B cell (primary cell): ENCODE measurements around the gene NINJ2. TPM values are rescaled to one million over a fixed set of nuclear protein-coding genes. Genes with fewer than 3 reads are reported as not detected.
A peak's percentile ranks its signal among the peaks of the same experiment; 100 is the strongest.

Experiments used
- ATAC-seq: fragments of 200-7000 bp; cut with Tn5 transposase; one replicate; pipeline ENCODE4 v1.10.0; 2021; ENCODE audit warnings: low read depth, mild to moderate bottlenecking, moderate number of reproducible peaks, moderate library complexity
- CTCF ChIA-PET: fragments of 350-600 bp; sonication (Branson Sonifier 250); formaldehyde crosslinking; loops from one replicate; lab custom pipeline; 2021; ENCODE audit warnings: antibody characterized with exemption, inconsistent platforms; lab: Charles Lee
- POLR2A ChIA-PET: fragments of 350-600 bp; sonication (Branson Sonifier 250); formaldehyde crosslinking; loops from one replicate; lab custom pipeline; 2021; ENCODE audit warnings: antibody characterized with exemption; lab: Charles Lee
- DNase-seq: peaks from one replicate; pipeline ENCODE4 v3.0.0; 2013
- H2AFZ ChIP-seq: 2 replicates; pipeline ENCODE4 v1.6.1; 2012; ENCODE audit warnings: mild to moderate bottlenecking, low read depth, low read length; ENCODE audit not compliant: insufficient read depth, poor library complexity, severe bottlenecking
- H3K27ac ChIP-seq, 2 donors: 1 replicate in 1 of 2; 2 replicates in 1 of 2; pipeline ENCODE4 v1.5.1; 2012 to 2013; ENCODE audit warnings: low read length in 2 of 2, mild to moderate bottlenecking in 2 of 2, moderate library complexity in 1 of 2
- H3K27me3 ChIP-seq, 4 experiments: fragments of 200-600 bp in 1 of 4; sonication (generic) in 1 of 4; replicated peaks in 1 of 4; 1 replicate in 2 of 4; 2 replicates in 2 of 4; pipeline versions ENCODE4 v1.6.1 to v1.7.0; 2013 to 2016; ENCODE audit warnings: low read length in 3 of 4, mild to moderate bottlenecking in 2 of 4, mixed read lengths in 1 of 4, moderate library complexity in 1 of 4; ENCODE audit not compliant: insufficient read depth in 4 of 4, control insufficient read depth in 3 of 4; ENCODE audit errors: control extremely low read depth in 1 of 4
- H3K36me3 ChIP-seq, 2 experiments: replicated peaks in 1 of 2; 1 replicate in 1 of 2; 2 replicates in 1 of 2; pipeline versions ENCODE4 v1.6.1 to v1.7.1; 2013; ENCODE audit warnings: low read length in 1 of 2; ENCODE audit not compliant: insufficient read depth in 2 of 2, control insufficient read depth in 1 of 2; ENCODE audit errors: control extremely low read depth in 1 of 2, extremely low read depth in 1 of 2
- H3K4me1 ChIP-seq, 2 donors: fragments of 200-600 bp in 1 of 2; sonication (generic) in 1 of 2; 1 replicate in 1 of 2; 2 replicates in 1 of 2; pipeline versions ENCODE4 v1.5.1 to v1.6.1; 2013 to 2017; ENCODE audit warnings: low read length in 2 of 2; ENCODE audit not compliant: control insufficient read depth in 2 of 2, insufficient read depth in 2 of 2
- H3K4me2 ChIP-seq: replicated peaks from 2 replicates; pipeline ENCODE3; 2012; ENCODE audit warnings: mild to moderate bottlenecking, low read depth, low read length; ENCODE audit not compliant: poor library complexity, severe bottlenecking
- H3K4me3 ChIP-seq, 5 experiments: fragments of 200-600 bp in 1 of 5; sonication (generic) in 1 of 5; 1 replicate in 3 of 5; 2 replicates in 2 of 5; pipeline versions ENCODE4 v1.5.1 to v1.7.0; 2011 to 2016; ENCODE audit warnings: low read length in 4 of 5, mild to moderate bottlenecking in 4 of 5, low read depth in 2 of 5, control low read depth in 1 of 5, moderate library complexity in 1 of 5; ENCODE audit not compliant: insufficient read depth in 1 of 5; ENCODE audit errors: control extremely low read depth in 1 of 5, extremely low read depth in 1 of 5
- H3K79me2 ChIP-seq: fragments of 200-600 bp; sonication (generic); one replicate; pipeline ENCODE4 v1.6.0; 2016; ENCODE audit warnings: low read length; ENCODE audit not compliant: control insufficient read depth, insufficient read depth
- H3K9ac ChIP-seq: fragments of 200-600 bp; sonication (generic); 2 replicates; pipeline ENCODE4 v1.6.1; 2017; ENCODE audit warnings: mild to moderate bottlenecking, low read length, moderate library complexity
- H3K9me3 ChIP-seq, 3 donors: one replicate each; pipeline versions ENCODE4 v1.6.1 to v1.7.1; 2013; ENCODE audit warnings: low read length in 2 of 3; ENCODE audit not compliant: control insufficient read depth in 2 of 3, insufficient read depth in 1 of 3; ENCODE audit errors: control extremely low read depth in 1 of 3
- H4K20me1 ChIP-seq: 2 replicates; pipeline ENCODE4 v1.6.0; 2012; ENCODE audit warnings: mild to moderate bottlenecking, low read length; ENCODE audit not compliant: insufficient read depth, control insufficient read depth, poor library complexity, severe bottlenecking
- H3K27ac Mint-ChIP-seq: one replicate; pipeline ENCODE4 v1.8.0; 2021; ENCODE audit warnings: mixed read lengths
- H3K27me3 Mint-ChIP-seq: one replicate; pipeline ENCODE4 v1.8.0; 2021; ENCODE audit warnings: mixed read lengths
- H3K4me1 Mint-ChIP-seq: one replicate; pipeline ENCODE4 v1.8.0; 2021; ENCODE audit warnings: mixed read lengths
- H3K4me3 Mint-ChIP-seq: one replicate; pipeline ENCODE4 v1.8.0; 2021; ENCODE audit warnings: mixed read lengths
- H3K9me3 Mint-ChIP-seq: one replicate; pipeline ENCODE4 v1.8.0; 2022; ENCODE audit warnings: mixed read lengths; ENCODE audit not compliant: insufficient read depth
- EZH2 ChIP-seq: IDR thresholded peaks from 2 replicates; pipeline ENCODE4 v1.6.1; 2012; ENCODE audit warnings: borderline replicate concordance, low read depth, mild to moderate bottlenecking, moderate library complexity, low read length; ENCODE audit not compliant: insufficient read depth, poor library complexity, severe bottlenecking
- WGBS: methylation state at CpG from one replicate; pipeline ENCODE4 v1.1.5; 2013; ENCODE audit warnings: missing lambda C conversion rate; ENCODE audit not compliant: insufficient coverage; 5-methylcytosine and 5-hydroxymethylcytosine counted together
- intact Hi-C: fragments of 100-400 bp; cut with micrococcal nuclease; formaldehyde crosslinking; loops from one replicate; pipeline ENCODE4 v1.10.0; 2022
- polyA plus RNA-seq: library from polyadenylated mRNA; depleted of rRNA; stranded (reverse); fragments of >200 nt; gene quantifications from 2 replicates; pipeline ENCODE4 v1.2.3, GENCODE V29; 2012
- total RNA-seq, 2 donors: library from RNA; stranded (reverse); fragments of 120-200 nt in 1 of 2; gene quantifications; 1 replicate in 1 of 2; 2 replicates in 1 of 2; pipeline versions ENCODE4 v1.2.3 to v1.2.4, GENCODE V29; 2013 to 2022
- TF ChIP-seq, protein P1 (sequence below): fragments of 200-600 bp; IDR thresholded peaks from one replicate; pipeline ENCODE4 v1.8.0; 2022; ENCODE audit warnings: antibody characterized with exemption, mild to moderate bottlenecking

Gene NINJ2
- total and polyA plus RNA-seq, 2 donors (not counting 1 experiment from before 2014, with no cell fraction given), result 2.9 to 10.2 TPM

DNA sequence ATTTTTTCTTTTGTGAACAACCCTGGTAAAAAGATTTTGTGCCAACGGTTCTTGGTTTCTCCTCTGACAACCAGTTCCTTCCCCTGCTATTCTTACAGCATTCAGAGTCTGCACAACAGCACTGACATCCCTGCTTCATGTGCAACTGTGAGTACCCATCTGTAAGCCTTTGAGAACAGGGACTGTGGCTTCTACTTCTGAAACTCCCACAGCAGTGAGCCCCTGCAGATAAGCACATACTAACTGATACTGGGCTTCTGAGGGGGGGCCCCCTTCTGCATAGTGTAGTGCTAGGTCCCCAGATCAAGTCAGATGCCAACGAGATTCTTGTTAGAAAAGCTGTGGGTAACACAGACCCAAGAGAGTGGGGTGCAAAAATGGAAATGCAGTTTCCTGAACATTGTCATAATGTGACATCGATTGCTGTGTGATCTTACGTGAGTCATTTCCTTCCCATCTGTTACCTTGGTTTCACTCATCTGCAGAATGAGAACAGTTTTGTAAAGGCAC lies 11.1 kb upstream of the NINJ2 start:
- peak overlapping the region; percentile 62 for H3K4me2 ChIP-seq
- H4K20me1 ChIP-seq, result no peaks in the 10 kb centered on the region
- DNase-seq (peak; percentile 71), ATAC-seq (peak; percentile 74)
- H2AFZ ChIP-seq, result peak overlapping the region; percentile 46
- peaks cover 26 to 39% of the 10 kb centered on the region in 2 donors for H3K4me1 ChIP-seq
- WGBS, result 0% methylated on average over 2 of the region's 4 CpGs
- CTCF ChIA-PET, result interaction anchor here (1.0 to 3.2 kb wide), 3 partner anchors 78 to 142 kb away, joined by 3 to 17 read pairs (median 3); partner anchors contain the start of gene WNK1
- Mint-ChIP-seq H3K27me3 (no peaks in the 10 kb centered on the region), H3K9me3 (no peaks in the 10 kb centered on the region), H3K4me3 (peak overlapping the region; percentile 87), H3K27ac (peak overlapping the region; percentile 90), H3K4me1 (peaks cover 45% of the 10 kb centered on the region)
- H3K27me3 ChIP-seq, result no peaks in the 10 kb centered on the region
- POLR2A ChIA-PET, result interaction anchor here (0.7 to 1.6 kb wide), 3 partner anchors 11 to 78 kb away, joined by 3 to 10 read pairs (median 3); partner anchors contain the start of gene WNK1
- TF ChIP-seq, protein P1, sequence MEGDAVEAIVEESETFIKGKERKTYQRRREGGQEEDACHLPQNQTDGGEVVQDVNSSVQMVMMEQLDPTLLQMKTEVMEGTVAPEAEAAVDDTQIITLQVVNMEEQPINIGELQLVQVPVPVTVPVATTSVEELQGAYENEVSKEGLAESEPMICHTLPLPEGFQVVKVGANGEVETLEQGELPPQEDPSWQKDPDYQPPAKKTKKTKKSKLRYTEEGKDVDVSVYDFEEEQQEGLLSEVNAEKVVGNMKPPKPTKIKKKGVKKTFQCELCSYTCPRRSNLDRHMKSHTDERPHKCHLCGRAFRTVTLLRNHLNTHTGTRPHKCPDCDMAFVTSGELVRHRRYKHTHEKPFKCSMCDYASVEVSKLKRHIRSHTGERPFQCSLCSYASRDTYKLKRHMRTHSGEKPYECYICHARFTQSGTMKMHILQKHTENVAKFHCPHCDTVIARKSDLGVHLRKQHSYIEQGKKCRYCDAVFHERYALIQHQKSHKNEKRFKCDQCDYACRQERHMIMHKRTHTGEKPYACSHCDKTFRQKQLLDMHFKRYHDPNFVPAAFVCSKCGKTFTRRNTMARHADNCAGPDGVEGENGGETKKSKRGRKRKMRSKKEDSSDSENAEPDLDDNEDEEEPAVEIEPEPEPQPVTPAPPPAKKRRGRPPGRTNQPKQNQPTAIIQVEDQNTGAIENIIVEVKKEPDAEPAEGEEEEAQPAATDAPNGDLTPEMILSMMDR, result no peak
- TF ChIP-seq EZH2, result no peak
- no peaks in the 10 kb centered on the region for H3K79me2 ChIP-seq
- H3K27ac ChIP-seq, result peak overlapping the region; percentile 74 to 77
- peak overlapping the region in 1 of 5 experiments; percentile 23 for H3K4me3 ChIP-seq
- H3K9ac ChIP-seq, result peak overlapping the region; percentile 47
- intact Hi-C loops, result no loop called here
- H3K9me3 ChIP-seq, result no peaks in the 10 kb centered on the region
- H3K36me3 ChIP-seq, result no peaks in the 10 kb centered on the region

DNA sequence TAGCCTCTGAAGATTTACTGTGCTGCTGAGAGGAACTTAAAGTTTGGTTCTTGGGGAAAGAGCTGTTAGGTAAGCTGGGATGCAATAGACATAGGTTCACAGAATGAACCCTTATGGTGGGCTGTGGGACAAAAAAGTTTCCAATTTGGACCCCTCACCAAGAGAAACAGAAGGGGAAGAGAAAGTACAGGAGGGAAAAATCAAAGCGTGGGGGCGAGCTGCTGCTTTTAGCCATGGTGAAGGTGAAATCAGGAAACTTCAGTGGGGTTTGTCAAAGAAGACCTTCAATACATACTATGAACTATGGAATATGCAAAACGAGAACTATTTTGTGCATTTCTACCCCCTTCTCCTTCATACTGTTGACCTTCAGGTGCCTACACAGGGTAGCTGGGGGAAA lies 10.6 kb upstream of the NINJ2 start:
- Histone ChIP-seq H3K9ac (peak overlapping the region; percentile 47), H4K20me1 (no peaks in the 10 kb centered on the region), H3K27me3 (no peaks in the 10 kb centered on the region), H3K4me1 (peaks cover 28 to 42% of the 10 kb centered on the region in 2 donors), H2AFZ (peak overlapping the region; percentile 46), H3K27ac (peak overlapping the region; percentile 74 to 77), H3K4me2 (peak overlapping the region; percentile 62), H3K4me3 (peak overlapping the region in 1 of 5 experiments; percentile 5), H3K9me3 (no peaks in the 10 kb centered on the region), H3K79me2 (no peaks in the 10 kb centered on the region), H3K36me3 (no peaks in the 10 kb centered on the region)
- ATAC-seq (peak; percentile 2), DNase-seq (peak; percentile 36)
- H3K27me3 Mint-ChIP-seq, result no peaks in the 10 kb centered on the region
- H3K4me1 Mint-ChIP-seq, result peaks cover 47% of the 10 kb centered on the region
- no CpG with 5 or more reads among the region's 3 CpGs for WGBS
- peak overlapping the region; percentile 87 for H3K4me3 Mint-ChIP-seq
- ChIA-PET POLR2A (interaction anchor here (1.2 to 1.6 kb wide), 2 partner anchors 12 to 78 kb away, joined by 3 to 10 read pairs; partner anchors contain the start of gene WNK1), CTCF (interaction anchor here (1.0 to 3.2 kb wide), 5 partner anchors 10 to 142 kb away, joined by 3 to 17 read pairs (median 3); partner anchors contain the start of genes NINJ2 and WNK1)
- no peaks in the 10 kb centered on the region for H3K9me3 Mint-ChIP-seq
- H3K27ac Mint-ChIP-seq, result peak overlapping the region; percentile 90
- intact Hi-C loops, result loop anchor here (1.0 kb wide), 1 partner anchor 11 kb away; no protein-coding TSS in a partner anchor
- no peak for TF ChIP-seq EZH2
- TF ChIP-seq, protein P1, result no peak
